Right lung (tissue), 5 donors: ENCODE results near the gene VAC14. TPM values are rescaled to one million over a fixed set of nuclear protein-coding genes. Genes with fewer than 3 reads are reported as not detected.

Experiments used
- DNase-seq, 2 donors: peaks; one replicate each; pipeline ENCODE4 v3.0.0-alpha.2; 2013
- polyA plus RNA-seq, 5 donors: library from polyadenylated mRNA; unstranded; fragments of 120-200 nt; gene quantifications; one replicate each; pipeline versions ENCODE4 v1.2.1 to v1.2.3, GENCODE V29; 2013; ENCODE audit warnings: inconsistent platforms in 1 of 5, low replicate concordance in 1 of 5; ENCODE audit not compliant: insufficient read length in 5 of 5, insufficient read depth in 1 of 5

Gene VAC14
- polyA plus RNA-seq, 5 donors = 21.7 to 30.8 (median 24.6) TPM

DNA sequence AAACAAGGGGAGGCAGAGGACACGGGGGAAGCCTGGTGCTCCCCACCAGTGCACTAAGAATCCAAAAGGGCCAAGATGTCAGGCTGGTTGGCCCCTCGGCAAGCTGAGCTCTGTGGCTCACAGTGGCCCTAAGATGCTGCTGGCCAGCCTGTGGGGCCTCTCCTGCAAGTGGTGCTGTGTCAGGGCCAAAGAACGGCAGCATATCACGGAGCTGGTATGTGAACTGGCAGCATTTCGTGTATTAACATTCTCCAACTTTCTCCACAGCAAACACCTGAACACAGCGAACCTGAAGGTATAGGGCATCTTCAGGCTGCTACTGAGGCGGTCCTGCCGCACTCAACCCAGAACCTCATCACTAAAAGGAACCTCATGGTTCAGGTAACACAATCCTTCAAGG, 34.8 kb downstream of the VAC14 start:
- DNase-seq = no peak

- no peak for DNase-seq
Observed at GRCh38 chr16:70765491-70765890, 35.5 kb downstream of the VAC14 start.

DNA sequence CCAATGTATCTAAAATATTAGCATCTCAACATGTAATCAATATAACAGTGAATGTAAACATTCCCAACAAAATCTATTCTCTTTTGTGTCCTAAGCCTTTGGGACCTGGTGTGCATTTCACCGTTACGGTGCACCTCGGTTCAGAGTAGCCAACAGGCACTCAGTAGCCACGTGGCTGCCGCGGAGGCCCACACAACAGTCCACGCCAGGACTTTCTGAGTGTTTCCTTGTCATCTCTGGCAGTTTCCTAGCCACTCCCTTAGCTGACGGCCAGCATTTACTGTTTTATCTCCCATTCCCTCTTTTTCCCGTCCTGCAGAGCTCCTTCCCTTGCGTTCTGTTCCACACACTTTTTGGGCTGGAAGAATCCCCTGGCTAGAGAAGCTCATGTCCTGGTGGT, 36.3 kb downstream of the VAC14 start:
- DNase-seq = no peak

DNA sequence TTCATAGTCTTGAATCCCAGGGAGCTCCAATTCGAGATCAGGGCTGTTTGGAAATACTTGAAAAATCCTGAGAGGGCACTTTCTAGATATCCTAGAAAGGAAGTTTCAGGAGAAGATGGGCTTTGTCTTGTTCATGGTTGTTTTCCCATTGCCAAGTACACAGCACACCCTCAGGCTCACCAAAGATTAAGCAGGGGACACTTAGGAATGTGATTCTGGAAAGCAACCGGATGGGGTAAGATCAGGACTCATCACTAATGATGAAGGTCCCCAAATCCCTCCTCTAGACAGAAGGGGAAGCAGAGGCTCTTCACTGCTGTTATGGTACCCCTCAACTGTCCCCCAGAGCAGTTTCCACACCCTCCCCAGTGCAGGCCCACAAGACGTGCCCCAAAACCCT, 40.7 kb downstream of the VAC14 start:
- no peak for DNase-seq

GRCh38 chr16:70759666-70760065, 41.3 kb downstream of the VAC14 start:
- no peak for DNase-seq

DNA sequence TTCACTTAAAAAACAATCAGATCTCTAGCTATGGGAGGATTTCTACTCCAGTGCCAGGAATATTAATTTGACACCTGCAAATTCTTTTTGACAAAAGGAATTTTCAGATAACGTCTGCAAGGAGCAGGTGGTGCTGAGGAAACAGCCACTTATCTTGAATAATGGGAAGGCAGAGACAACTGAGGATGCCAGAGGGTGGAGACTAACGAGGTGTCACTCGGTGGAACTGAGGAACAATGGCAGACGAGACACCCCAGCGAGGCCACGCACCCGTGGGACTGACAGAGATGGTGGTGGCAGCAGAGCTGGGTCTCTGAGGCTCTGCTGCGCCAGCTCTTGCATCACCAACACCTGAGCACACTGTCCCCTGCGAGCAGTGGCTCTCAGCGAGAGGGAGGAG, 42.2 kb downstream of the VAC14 start:
- no peak for DNase-seq

- DNase-seq = no peak
Observed at GRCh38 chr16:70757183-70757582, 43.8 kb downstream of the VAC14 start.

DNA sequence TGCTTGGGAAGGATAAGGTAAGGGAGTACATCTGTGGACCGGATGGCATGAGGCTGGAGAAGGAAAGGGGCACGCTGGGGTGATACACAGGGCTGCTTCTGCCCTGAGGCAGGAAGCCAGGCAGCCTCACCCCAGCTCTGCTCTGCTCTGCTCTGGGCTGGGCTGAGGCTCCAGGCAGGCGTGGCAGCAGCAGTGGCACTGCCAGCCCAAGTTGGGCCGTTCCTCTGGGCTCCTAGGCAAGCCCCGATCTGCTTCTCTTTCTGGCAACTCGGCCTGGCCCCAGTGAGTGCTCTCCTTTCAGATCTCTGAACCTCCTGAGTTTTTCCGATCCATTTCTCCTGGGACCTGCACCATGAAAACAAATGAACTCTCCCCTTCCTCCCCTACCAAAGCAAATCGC, 44.9 kb downstream of the VAC14 start:
- no peak for DNase-seq

DNA sequence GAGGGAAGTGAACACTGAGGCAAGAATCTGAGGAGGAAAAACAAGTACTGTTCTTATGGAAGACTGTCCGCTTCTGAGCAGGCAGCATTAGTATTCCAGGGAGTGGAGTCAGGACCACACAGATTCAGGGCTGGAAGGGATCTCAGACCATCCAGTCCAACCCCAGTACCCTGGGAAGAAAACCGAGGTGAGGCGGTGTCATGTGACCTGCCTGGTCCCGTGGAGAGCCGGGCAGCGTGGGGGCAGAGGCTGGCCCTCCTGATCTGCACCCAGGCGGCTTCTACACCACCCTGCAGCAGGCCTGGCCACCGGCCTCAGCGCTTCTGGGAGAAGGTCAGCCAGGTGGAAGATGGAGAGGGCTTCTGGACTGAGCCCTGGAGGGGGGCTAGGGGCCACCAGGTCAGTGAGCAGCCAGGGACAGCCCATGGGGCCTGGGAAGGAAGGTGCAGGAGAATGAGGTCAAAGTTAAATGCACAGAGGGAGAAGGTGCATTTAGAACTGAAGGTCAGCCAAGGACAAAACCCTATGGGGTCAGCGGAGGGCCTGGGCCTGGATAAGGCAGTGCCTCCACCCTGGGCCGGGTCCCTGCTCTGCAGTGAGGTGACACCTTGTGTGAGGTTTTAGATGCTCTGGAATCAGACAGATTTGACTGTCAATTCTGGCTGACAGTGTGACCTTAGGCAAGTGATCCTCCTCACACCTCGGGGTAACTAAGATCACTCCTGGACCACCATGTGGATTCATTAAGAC, 45.9 kb downstream of the VAC14 start:
- DNase-seq = no peak

GRCh38 chr16:70754371-70754770, 46.6 kb downstream of the VAC14 start:
- DNase-seq = no peak

DNA sequence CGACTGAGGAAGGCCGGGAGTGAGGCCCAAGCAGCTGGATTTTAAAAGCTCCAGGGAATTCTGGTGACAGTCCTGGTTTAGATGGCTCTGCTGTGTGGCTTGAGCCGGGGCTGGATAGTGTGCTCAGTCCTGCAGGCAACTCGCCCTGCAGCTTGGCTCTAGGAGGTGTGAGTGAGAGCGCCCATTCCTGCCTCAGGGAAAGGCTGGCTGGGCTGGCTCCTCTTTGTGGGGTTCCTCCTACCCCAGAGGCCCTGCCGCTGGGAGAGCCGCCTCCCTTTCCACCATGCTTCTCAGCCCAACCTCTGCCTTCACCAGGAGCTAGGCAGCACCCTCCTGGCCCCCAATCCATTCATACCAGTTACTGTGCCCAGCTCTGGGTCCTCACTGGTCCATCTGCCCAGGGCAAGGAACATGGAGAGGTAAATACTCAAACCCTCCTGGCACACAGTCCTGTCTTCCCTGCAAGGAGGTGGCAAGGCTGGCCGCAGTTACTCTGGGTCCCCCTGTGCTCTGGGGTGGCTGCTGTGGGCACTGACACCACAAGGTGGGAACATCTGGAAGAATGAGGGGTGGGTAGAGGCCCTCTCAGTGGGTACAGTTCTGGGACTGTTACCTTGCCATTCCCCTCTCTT, 47.1 kb downstream of the VAC14 start:
- no peak for DNase-seq

DNA sequence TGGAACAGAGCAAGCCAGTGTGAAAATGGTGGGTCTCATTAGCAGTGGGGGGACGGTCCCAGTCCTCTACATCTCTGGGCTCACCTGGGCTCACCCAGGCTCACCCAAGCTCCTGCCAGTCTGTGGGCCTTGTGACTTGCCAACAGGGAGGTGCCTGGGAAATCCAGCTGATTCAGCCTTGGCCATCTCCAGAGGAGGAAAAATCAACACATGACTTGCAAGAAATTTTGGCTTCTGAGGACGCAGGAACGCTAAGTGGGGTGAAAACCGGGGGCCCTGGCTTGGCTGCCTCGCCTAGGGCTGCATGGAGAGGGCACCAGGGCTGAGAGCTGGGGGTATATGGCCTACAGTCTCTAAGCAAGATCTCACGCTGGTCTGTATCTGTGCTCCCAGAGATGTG, 47.7 kb downstream of the VAC14 start:
- no peak for DNase-seq

DNA sequence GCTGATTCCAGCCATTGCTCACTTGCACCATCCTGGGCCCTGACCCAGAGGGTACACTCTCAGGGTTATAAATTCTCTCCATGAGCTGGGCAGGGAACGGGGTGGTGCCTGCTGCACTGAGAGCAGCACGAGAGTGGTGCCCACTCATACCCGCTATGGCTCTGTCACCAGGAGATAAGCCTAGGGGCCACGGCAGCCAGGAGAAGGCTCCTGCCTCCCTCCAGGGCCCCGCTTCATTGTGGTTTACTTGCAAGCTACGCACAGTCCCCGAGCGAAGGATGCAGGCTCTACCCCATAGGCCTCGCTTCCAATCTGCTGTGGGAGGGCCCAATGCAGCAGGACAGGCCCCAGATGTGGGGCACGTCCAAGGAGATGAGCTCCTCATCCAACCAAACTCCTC, 48.5 kb downstream of the VAC14 start:
- DNase-seq = no peak

- DNase-seq = no peak
Observed at GRCh38 chr16:70751593-70751992, 49.4 kb downstream of the VAC14 start.

DNA sequence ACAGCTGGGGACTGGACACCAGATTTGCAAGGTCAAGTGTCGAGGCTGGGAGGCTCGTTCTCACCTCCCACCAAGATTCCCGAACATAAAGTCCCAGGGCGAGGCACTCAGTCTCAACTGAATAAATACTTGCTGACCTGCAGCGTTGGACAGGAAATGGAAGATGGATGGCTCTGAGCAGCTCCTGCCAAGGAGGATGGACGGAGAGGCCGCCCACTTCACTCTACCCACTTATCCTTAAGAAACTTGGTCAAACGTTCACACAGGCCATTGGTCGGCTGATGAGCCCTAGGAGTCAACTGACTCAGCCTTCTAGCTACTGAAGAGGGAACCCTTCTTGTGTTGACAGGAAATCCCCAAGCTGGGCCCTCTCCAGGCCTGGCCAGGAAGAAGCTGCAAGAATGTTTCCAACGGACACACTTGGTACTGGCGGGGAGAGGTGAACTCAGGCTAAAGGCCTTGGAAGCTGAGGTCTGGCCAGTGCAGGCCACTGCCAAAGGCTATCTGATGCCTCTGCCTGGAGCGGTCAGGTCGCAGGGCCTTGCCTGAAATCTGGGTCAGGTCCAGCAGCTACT, 50.0 kb downstream of the VAC14 start:
- DNase-seq = peak; percentile 86

DNA sequence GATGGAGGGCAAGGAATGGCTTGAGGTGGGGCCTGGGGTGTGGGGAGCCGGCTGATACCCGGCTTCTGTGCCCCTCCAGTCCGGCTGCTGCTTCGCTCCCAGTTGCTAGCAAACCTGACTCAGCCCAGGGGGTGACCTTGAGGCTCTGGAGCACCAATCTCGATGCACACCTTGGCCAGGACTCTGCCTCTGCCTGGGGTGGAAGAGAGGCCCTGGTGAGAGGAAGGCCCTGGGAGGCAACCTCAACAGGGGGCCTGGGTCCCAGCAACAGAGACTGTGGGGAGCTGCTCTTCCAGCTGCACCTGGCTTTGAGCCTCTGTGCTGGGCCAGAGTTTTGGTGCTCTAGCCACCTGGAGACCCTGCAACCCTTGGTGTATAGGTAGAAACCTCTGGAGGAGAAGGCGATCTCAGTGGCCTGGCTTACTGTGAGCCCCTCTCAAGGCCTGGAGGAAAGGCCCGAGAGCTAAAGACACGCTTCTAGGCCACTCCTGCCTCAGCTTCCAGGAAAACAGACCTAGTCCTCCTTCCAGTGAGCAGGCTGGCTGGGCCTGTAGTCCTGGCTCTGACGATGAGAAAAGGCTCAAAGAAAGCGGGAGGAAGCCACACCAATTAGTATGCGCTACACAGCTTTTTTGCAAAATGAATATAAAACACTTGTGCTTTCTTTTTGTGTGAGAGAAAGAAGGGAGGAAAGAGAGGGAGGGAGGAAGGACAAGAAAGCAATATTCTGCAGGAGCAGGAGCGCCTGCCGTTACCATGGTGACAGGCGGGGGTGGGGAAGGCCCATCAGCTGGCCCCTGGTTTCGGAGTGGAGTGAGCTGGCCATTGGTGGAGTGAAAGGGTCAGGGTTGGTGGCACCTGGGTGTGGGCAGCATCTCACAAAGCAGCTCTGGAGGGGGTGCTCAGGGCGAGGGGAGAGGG, 51.0 kb downstream of the VAC14 start:
- no peak for DNase-seq

DNA sequence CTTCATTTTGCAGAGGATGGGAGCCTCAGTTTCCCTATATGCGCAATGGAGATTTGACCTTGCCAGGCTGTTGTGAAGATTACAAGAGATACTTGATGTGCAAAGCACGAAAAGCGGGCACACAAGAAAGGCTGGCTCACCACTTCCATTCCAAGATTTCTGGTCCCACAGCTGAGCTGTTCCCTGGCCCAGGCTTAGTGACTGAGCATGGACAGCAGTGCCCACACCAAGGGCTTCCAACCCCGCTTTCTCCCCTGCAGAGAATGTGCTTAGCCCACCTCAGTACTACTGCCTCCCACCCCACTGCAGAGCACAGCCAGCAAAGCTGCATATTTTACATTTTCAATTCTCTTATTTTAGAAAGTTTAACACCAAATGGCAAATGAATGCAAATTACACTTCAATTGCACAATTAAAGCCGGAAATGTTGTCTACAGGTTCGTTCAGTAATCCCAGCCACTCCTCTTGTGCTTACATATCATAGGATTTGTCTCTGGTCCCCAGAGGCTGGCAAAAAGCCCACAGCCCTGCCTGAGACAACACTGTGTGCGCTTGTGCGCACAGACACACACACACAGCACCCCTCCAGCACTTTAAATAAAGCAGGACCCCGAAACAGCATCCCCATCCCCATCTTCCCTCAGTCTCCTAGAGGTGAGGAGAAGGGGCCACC, 51.8 kb downstream of the VAC14 start:
- no peak for DNase-seq

DNA sequence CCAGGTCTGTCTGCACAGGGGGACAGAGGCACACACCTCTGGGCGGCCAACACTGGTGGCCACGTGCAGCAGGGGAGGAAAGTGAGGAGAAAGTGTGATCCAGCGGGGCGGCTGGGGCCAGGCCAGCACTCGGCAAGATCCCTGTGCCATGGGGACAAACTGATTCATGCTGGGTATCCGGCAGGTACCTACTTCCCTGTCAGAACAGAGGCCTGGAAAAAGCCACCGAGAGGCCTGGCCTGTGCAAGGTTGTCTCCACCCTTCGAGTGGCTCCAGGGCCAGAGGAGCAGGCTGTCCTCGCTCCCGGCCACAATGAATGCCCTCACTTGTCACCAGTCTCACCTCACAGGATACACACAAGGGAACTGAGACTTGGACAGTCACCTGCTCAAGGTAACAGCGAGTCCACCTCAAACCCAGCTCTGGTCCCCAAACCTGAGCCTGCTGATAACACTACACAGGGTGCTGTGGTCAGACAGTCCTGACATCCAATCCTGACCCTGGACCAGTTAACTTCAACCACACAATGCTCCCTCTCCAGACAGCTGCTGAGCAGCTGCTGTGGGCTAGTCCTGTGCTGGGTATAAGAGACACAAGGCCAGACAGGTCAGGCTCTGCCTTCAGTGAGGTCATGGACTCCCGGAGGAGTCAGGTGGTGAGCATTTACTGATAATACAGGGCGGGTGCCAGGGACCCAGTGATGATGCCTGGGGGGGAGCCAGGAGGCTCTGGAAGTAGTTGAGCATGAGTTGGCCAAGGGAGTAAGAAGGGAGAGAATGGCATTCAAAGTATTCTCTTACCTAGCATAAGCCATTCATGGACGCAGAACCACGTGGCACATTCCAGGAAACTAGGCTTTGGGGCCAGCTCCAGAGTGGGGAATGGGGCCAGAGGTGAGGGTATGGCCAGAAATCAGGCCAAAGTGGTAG, 53.0 kb downstream of the VAC14 start:
- no peak for DNase-seq

DNA sequence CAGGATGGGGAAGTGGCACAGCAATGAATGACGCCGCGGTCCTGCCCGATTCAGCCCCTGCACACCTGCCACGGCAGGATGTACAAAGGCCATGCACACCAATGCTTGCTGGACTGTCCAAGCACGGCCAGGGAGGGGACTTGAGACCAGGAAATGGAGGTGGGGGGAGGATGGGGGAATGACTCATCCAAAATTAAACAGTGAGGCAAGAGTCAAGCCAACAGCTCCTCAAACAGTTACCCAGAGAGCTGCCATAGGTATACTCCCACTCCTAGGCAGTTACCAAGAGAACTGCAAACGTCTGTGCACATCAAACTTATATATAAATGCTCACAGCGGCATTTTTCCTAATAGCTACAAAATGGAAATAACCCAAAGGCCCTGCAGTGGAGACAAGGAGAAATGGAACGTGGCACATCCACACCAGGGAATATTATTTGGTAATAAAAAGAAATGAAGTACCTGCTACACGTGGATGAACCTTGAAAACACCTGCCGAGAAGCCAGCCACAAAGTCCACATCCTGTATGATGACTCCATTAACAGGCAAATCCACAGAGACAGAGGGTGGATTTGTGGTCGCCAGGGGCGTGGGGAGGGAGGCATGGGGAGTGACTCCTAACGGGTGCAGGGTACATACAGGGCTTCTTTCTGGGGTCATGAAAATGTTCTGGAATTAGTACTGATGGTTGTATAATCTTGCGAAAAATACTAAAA, 54.1 kb downstream of the VAC14 start:
- no peak for DNase-seq
